Activated naive CD4-positive, alpha-beta T cell treated with anti-CD3 and anti-CD28 coated beads, Interleukin-2, amount 50 U/mL, for 72 hours (primary cell): Measurements from ENCODE around the gene FAM43A. TPM values are rescaled to one million over a fixed set of nuclear protein-coding genes. Genes with fewer than 3 reads are reported as not detected.

Experiments
- ATAC-seq, 2 donors: fragments of 150-1000 bp; cut with Tn5 transposase; 2 replicates each; pipeline ENCODE4 v1.10.0; 2021; ENCODE audit warnings: mild to moderate bottlenecking in 2 of 2, moderate library complexity in 2 of 2
- DNase-seq, 2 donors: peaks; one replicate each; pipeline ENCODE4 v3.0.0; 2021 to 2022; ENCODE audit warnings: low spot score in 2 of 2
- H3K27ac Mint-ChIP-seq, 2 donors: one replicate each; pipeline ENCODE4 v1.8.0; 2022; ENCODE audit warnings: mild to moderate bottlenecking in 2 of 2, mixed read lengths in 2 of 2
- H3K36me3 Mint-ChIP-seq, 2 donors: one replicate each; pipeline ENCODE4 v1.8.0; 2022; ENCODE audit warnings: mixed read lengths in 2 of 2
- H3K9me3 Mint-ChIP-seq, 2 donors: one replicate each; pipeline ENCODE4 v1.8.0; 2022; ENCODE audit warnings: mixed read lengths in 2 of 2
- total RNA-seq, 2 donors: library from RNA; stranded (reverse); gene quantifications; one replicate each; pipeline ENCODE4 v1.2.3, GENCODE V29; 2022

The FAM43A gene
- total RNA-seq, 2 donors from 2014 or later, result 3.5 to 6.8 TPM

DNA sequence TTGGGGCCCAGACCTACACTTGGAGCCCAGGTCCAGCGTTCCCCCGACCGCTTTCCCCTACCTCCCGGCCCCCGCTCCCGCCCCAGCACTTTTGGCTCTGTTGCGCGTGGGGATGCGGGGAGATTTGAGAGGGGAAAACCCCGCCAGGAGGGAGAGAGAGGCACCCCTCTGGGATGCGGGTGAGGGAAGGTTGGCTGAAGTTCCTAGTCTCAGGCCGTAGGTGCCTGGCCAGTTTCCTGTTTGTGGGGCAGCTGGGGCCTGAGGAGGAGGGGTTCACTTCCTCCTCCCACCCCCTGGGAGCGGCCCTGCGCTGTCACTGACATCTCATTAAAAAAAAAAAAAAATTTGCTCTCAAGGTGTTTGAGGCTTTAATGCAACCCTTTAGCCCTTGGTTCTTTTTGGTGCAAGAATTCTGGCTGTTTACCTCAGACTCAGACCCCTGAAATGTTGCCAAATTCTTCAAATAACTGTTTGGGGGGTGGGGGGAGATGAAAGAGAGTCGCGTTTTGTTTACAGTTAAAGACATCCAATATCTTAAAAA is 2.6 kb downstream of the FAM43A start:
- H3K36me3 Mint-ChIP-seq, result peaks cover 5 to 6% of the 10 kb centered on the region in 2 donors
- ATAC-seq, result peak in 1 of 2 donors; percentile 25
- H3K9me3 Mint-ChIP-seq, result no peaks in the 10 kb centered on the region
- DNase-seq, result no peak
- H3K27ac Mint-ChIP-seq, result no peak overlapping the region

DNA sequence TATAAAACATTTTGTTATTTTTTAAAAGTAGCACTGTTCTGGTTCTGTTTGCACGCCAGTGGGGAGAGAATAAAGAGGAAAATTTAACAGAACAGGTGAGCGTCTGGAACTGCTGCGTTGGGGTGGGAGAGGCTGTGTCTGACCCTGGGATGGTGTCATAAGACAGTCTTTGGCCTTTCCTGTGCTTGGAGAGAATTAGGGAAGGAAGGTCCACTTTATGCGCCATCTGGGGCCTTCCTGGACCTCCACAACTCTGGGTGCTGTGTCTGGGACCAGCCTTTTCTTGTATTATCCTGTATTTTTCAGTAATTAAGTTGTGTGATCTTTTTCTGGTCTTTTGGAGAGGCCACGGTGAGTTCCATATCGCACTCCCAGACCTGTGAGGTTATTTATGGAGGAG is 3.3 kb downstream of the FAM43A start:
- DNase-seq (no peak), ATAC-seq (no peak)
- H3K36me3 Mint-ChIP-seq, result peaks cover 5 to 6% of the 10 kb centered on the region in 2 donors
- H3K27ac Mint-ChIP-seq, result peak overlapping the region in 1 of 2 donors; percentile 35
- H3K9me3 Mint-ChIP-seq, result no peaks in the 10 kb centered on the region

DNA sequence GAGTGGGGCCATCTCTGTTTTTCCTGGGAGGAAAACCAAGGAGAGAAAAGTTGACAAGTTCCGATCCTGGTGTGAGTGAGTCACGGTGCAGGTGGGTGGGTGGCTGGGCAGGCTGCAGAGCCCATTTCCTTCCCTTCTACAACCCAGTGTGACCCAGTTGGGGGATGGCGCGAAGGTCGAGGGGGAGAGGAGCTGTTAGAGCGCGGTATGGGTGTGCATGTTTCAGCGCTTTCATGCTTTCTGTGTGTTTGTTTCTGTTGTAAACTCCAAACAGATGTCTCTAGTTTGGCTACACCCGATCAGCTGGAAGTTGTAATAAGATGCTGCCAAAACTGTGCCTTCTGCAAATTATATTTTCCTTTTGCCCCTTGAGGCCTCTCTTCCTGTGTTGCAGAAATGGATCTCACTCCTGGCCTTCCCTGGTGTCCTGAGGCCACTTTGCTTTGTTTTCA is 3.8 kb downstream of the FAM43A start:
- H3K27ac Mint-ChIP-seq, result peak overlapping the region in 1 of 2 donors; percentile 35
- peaks cover 5 to 6% of the 10 kb centered on the region in 2 donors for H3K36me3 Mint-ChIP-seq
- no peak for DNase-seq
- no peak for ATAC-seq
- H3K9me3 Mint-ChIP-seq, result no peaks in the 10 kb centered on the region

DNA sequence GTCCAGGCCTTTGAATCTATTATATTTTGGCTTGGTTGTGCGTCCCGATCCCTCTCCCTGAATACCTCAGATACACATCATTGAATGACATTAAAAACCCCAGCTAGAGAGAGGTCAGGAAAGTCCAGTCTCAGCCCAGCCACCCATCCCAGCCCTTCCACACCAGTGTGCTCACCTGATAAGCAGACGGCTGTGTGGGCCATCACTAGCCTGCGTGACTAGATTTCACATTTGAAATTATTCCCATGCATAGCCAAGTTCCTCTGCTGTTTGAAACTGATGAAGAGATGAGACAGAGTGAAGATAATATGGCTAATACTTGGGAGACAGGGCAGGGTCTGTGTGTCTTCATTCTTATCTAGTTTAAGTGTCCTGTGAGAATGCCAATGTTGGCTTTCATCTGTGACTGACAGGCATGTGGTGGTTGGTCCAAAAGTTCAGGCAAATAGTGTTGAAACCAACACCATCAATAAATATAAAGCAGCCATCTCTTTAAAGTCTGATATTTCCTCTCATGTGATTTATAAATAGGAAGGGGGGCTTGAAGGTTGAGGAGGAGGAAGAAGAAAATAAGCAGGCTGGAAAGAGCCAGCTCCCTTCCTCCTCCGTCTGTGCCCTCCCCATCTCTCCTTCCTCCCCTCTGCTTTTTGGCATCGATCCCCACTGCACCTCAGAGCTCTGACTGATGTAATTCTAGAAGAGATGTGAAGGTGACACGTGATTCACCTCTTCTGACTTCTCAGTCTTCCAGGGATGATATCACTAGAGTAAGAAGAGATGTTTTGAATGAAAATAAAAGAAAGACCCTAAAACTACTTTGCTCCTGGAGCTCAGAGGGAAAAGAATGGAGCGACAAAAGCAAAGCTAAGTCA is 5.1 kb downstream of the FAM43A start:
- ATAC-seq (no peak), DNase-seq (no peak)
- Mint-ChIP-seq H3K9me3 (no peaks in the 10 kb centered on the region), H3K36me3 (peaks cover 5 to 6% of the 10 kb centered on the region in 2 donors), H3K27ac (no peak overlapping the region)

DNA sequence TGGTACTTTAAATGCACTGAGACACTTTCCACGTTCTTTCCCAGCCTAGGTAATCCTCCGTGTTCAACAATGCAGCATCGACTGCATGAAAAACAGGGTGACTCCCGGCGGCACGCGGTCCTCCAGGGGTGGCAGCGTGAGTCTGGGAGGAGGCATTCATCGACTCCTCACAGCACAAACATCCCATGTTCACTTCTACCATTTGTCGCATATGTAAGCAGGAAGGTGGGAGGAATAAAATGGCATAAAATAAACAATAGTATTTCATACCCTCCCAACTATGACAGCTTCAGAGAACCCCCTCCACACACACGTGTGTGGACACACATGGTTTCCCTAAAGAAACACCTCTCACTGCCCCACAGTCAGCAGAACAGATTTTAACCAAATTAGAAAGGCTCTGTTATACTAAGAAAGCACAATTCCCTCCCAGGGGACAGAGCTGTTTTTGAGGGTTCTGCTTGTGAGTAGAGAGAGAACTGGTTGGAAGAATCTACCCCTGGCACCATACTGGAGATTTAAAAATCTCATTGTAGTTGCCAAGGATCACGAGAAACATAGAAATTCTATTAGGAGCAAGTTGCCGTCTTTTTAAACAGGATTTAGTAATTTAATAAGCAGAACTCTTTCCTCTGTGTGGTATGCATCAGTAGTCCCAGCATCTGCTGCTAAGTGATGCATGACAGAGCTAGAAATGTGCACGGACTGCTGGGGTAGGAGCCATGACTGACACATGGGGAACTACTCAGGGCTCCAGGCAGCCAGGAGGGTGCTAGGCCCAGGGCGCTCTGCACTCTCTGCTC is 6.0 kb downstream of the FAM43A start:
- ATAC-seq (no peak), DNase-seq (no peak)
- H3K36me3 Mint-ChIP-seq, result peaks cover 5 to 6% of the 10 kb centered on the region in 2 donors
- no peak overlapping the region for H3K27ac Mint-ChIP-seq
- H3K9me3 Mint-ChIP-seq, result no peaks in the 10 kb centered on the region

GRCh38 chr3:194696702-194697101 is 11.0 kb downstream of the FAM43A start:
- ATAC-seq, result no peak
- Mint-ChIP-seq H3K27ac (no peak overlapping the region), H3K36me3 (no peaks in the 10 kb centered on the region)

DNA sequence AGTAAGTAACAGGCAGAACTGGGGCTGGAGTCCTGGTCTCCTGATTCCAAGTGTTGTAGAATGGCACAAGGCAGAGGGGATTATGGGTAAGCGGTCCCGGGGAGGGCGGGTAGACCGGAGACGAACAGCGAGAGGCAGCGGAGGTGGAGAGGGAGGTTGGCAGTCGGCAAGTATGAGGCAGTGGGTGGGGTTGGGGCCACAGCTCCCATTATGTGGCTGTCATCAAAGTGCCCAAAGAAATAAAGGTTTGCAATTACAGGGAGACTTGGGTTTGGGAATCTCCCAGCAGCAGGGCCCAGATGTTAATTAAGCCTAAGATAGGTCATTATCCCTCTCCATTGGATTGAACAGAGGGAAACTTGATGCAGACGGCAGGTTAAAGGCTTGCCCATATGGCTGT is 16.9 kb downstream of the FAM43A start:
- Mint-ChIP-seq H3K36me3 (no peaks in the 10 kb centered on the region), H3K9me3 (peaks cover 4 to 5% of the 10 kb centered on the region in 2 donors), H3K27ac (no peak overlapping the region)
- ATAC-seq, result no peak
- DNase-seq, result no peak

More at GRCh38 chr3:194696702-194697101, 11.0 kb downstream of the FAM43A start:
- DNase-seq, result no peak
- peaks cover 4 to 5% of the 10 kb centered on the region in 2 donors for H3K9me3 Mint-ChIP-seq

DNA sequence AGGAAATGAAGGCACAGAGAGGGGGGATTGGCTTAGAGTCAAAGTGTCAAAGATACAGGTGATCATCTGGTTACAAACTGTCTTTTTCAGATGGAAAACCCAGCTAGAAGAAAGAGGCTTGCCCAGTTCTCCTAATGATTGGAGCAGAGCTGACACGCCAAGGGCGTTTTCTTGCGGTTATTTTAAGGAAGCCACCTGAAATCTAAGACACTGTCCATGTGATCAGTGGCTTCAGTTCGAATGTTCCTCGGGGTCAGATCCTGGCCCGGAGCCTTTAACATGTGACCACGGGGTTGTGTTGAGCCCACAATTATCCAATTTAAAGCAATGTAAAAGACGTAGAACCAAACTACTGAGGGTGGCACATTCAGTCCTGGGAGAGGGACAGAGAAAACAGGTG is 19.5 kb downstream of the FAM43A start:
- ATAC-seq (no peak), DNase-seq (no peak)
- Mint-ChIP-seq H3K36me3 (peaks cover 0 to 5% of the 10 kb centered on the region in 2 donors), H3K27ac (peak overlapping the region in 1 of 2 donors; percentile 43), H3K9me3 (peaks cover 4 to 5% of the 10 kb centered on the region in 2 donors)

- Mint-ChIP-seq H3K36me3 (peaks cover 0 to 5% of the 10 kb centered on the region in 2 donors), H3K9me3 (peaks cover 4 to 5% of the 10 kb centered on the region in 2 donors), H3K27ac (peak overlapping the region in 1 of 2 donors; percentile 43)
- no peak for DNase-seq
- no peak for ATAC-seq
Observed at GRCh38 chr3:194705761-194706160, 20.1 kb downstream of the FAM43A start.

GRCh38 chr3:194707147-194707540 is 21.5 kb downstream of the FAM43A start:
- ATAC-seq (no peak), DNase-seq (no peak)
- H3K27ac Mint-ChIP-seq, result no peak overlapping the region
- peaks cover 4 to 5% of the 10 kb centered on the region in 2 donors for H3K9me3 Mint-ChIP-seq
- H3K36me3 Mint-ChIP-seq, result peaks cover 0 to 5% of the 10 kb centered on the region in 2 donors

DNA sequence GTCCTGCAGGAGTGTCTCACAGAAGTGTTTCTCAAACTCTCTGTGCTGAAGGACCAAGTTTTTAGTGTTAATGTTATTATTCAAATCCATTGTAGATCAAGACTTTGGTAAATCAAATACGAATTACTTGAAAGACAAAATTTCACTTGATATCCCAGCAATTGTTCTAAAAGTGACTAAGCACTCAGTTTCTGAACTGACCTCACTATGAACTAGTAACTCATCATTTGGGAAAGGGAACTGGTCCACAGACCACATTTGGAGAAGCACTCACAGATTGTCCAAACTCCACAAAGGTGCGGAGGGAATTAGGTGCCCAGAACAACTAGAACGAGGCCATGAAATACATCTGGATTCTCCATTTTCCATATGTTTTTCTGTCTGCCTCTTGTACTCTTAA is 25.6 kb downstream of the FAM43A start:
- ATAC-seq (no peak), DNase-seq (no peak)
- H3K36me3 Mint-ChIP-seq, result peaks cover 0 to 5% of the 10 kb centered on the region in 2 donors
- no peak overlapping the region for H3K27ac Mint-ChIP-seq
- H3K9me3 Mint-ChIP-seq, result peaks cover 4 to 5% of the 10 kb centered on the region in 2 donors

DNA sequence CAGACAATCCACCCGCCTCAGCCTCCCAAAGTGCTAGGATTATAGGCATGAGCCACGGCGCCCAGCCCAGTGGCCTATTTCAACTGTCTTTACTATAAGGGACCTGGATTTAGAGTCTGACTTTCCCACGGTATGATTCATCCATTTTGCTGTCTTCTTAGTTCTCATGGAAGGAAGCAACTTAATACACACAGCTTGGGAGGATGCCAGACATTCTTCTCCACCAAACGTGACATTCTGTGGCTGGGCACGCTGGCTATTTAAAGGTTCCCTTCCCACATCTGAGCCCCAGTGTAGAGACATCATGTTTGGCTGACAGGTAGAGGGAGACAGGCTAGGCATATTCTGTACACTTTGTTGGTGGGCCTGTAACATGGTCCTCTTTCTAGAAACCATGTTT is 26.2 kb downstream of the FAM43A start:
- Mint-ChIP-seq H3K9me3 (peaks cover 4 to 5% of the 10 kb centered on the region in 2 donors), H3K36me3 (peaks cover 0 to 5% of the 10 kb centered on the region in 2 donors), H3K27ac (peak overlapping the region in 1 of 2 donors; percentile 35)
- ATAC-seq (no peak), DNase-seq (no peak)

DNA sequence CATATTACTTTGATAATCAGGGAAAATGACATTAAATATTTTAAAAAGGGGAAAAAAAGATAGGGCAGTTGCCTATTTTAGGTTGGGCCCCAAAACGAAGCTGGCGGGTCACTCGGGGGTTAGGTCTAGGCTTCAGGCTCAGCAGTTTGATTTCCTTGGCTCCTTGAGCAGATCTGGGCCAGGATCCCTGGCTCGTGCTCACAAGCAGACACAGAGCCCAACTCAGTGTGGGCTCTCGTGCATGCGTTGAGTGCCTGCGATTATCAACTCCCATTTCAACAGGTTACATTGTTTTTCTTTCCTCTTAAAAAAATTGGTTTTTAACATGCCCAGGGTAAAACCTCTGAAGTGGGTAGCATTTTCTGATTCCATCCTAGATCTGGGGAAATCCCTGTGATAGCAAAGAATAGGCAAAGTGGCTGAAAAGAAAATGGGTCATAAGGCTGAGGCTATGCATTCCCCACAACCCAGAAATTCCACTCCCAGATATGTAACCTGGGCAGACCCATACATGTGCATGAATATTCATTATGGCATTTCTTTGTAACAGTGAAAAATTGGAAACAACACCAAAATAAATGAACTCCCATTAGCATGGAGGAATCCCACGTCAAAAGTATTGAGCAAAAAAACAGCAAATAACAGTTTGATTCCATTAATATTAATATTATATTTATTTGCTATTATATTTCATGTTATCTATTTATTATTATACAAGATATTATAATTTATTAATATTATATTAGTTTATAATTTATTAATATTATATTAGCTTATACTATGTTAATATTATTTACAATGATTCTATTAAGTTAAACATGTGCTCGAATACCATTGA is 27.8 kb downstream of the FAM43A start:
- H3K9me3 Mint-ChIP-seq, result no peaks in the 10 kb centered on the region

GRCh38 chr3:194714137-194714455 is 28.4 kb downstream of the FAM43A start:
- no peaks in the 10 kb centered on the region for H3K9me3 Mint-ChIP-seq

More for the DNA sequence above, 27.8 kb downstream of the FAM43A start:
- ATAC-seq (no peak), DNase-seq (no peak)
- Mint-ChIP-seq H3K27ac (no peak overlapping the region), H3K36me3 (no peaks in the 10 kb centered on the region)

DNA sequence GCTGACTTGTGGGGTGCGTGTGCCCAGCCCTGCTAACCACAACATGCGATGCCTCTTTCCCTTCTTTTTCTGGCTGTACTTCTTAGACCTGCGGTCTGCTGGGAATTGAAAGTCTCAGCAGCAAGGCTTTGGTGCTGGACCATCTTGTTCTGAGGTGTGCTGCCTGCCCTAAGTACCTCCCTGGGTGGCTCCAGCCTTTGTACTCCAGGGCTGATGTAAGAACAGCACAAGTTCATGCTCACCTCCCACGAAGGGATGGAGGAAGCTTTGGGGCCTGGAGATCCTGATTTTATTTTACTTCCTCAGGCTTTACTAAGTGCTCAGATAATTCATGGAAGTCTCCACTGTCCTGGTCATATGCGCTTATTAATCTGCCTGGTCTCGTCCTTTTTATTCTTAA is 28.9 kb downstream of the FAM43A start:
- H3K9me3 Mint-ChIP-seq, result no peaks in the 10 kb centered on the region
- no peaks in the 10 kb centered on the region for H3K36me3 Mint-ChIP-seq
- ATAC-seq, result no peak
- DNase-seq, result no peak
- no peak overlapping the region for H3K27ac Mint-ChIP-seq

More at GRCh38 chr3:194714137-194714455, 28.4 kb downstream of the FAM43A start:
- no peak for DNase-seq
- H3K27ac Mint-ChIP-seq, result no peak overlapping the region
- ATAC-seq, result no peak
- no peaks in the 10 kb centered on the region for H3K36me3 Mint-ChIP-seq
